Naive thymus-derived CD8-positive, alpha-beta T cell (primary cell): ENCODE measurements around the gene AP1S1. TPM values are rescaled to one million over a fixed set of nuclear protein-coding genes. Genes with fewer than 3 reads are reported as not detected.

ENCODE experiments used
- ATAC-seq, 2 donors: fragments of 150-1000 bp; cut with Tn5 transposase in 1 of 2; sonication (Bioruptor Pico), chemical (Tn5 transposase) in 1 of 2; 1 replicate in 1 of 2; 2 replicates in 1 of 2; pipeline ENCODE4 v1.10.0; 2021; ENCODE audit warnings: mild to moderate bottlenecking in 2 of 2, moderate library complexity in 2 of 2
- POLR2A ChIA-PET: fragments of 350-600 bp; sonication (Branson Sonifier 250); formaldehyde crosslinking; loops from one replicate; lab custom pipeline; 2021; ENCODE audit warnings: antibody characterized with exemption; lab: Charles Lee
- DNase-seq, 10 donors: peaks; one replicate each; pipeline versions ENCODE4 v3.0.0 to v3.0.0-alpha.2; 2020 to 2022
- H3K27ac Mint-ChIP-seq, 10 donors: one replicate each; pipeline ENCODE4 v1.8.0; 2020 to 2022; ENCODE audit warnings: mild to moderate bottlenecking in 10 of 10, mixed read lengths in 10 of 10, moderate library complexity in 4 of 10, inconsistent platforms in 1 of 10
- H3K27me3 Mint-ChIP-seq, 5 donors: one replicate each; pipeline ENCODE4 v1.8.0; 2021 to 2022; ENCODE audit warnings: mixed read lengths in 5 of 5
- H3K36me3 Mint-ChIP-seq, 3 donors: one replicate each; pipeline ENCODE4 v1.8.0; 2020 to 2022; ENCODE audit warnings: mixed read lengths in 3 of 3, mild to moderate bottlenecking in 2 of 3, inconsistent platforms in 1 of 3
- H3K4me1 Mint-ChIP-seq, 4 donors: one replicate each; pipeline ENCODE4 v1.8.0; 2021 to 2022; ENCODE audit warnings: mixed read lengths in 4 of 4
- H3K4me3 Mint-ChIP-seq, 10 donors: one replicate each; pipeline ENCODE4 v1.8.0; 2020 to 2022; ENCODE audit warnings: mild to moderate bottlenecking in 10 of 10, mixed read lengths in 10 of 10, moderate library complexity in 6 of 10, inconsistent platforms in 1 of 10
- H3K9me3 Mint-ChIP-seq, 9 donors: one replicate each; pipeline ENCODE4 v1.8.0; 2020 to 2022; ENCODE audit warnings: mixed read lengths in 9 of 9, mild to moderate bottlenecking in 3 of 9, inconsistent platforms in 1 of 9, moderate library complexity in 1 of 9
- polyA plus RNA-seq, 3 donors: library from polyadenylated mRNA; unstranded; fragments of 300-500 nt; fragmentation: Illumina TruSeq; gene quantifications; one replicate each; pipeline ENCODE4 v1.2.3, GENCODE V29; 2021
- total RNA-seq, 8 experiments: library from RNA in 2 of 8; stranded (reverse) in 2 of 8; gene quantifications; one replicate each; pipeline ENCODE4 v1.2.3 and lab custom pipeline; 2021 to 2026

The AP1S1 gene
- total and polyA plus RNA-seq, 5 experiments from 2014 or later, result 3.3 to 9.9 (median 4.6) TPM

DNA sequence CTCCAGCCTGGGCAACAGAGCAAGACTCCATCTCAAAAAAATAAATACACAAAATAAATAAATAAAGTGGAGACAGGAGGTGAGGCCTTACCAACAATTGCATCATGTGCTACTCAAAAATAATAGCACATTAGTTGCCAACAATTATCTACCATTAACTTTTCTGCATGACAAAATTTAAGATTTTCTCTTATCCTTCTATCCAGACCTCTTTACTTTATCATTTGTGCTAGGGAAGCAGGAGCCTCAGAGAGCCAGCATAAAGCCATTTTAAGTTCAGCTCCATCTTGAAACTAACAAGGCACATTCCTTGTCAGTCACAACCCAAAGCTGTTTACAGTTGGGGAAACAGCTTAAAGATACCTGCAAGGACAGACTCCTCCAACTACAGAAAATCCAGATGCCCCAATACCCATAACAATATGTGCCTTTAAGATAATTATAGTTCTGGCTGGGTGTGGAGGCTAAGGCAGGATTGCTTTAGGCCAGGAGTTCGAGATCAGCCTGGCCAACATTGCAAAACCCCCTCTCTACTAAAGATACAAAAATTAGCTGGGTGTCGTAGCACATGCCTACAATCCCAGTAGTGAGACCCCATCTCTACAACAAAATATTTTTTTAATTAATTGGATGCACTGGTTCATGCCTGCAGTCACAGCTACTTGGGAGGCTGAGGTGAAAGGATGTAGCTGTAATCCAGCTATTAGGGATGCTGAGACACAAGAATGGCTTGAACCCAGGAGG lies 2.2 kb upstream of the AP1S1 start:
- ATAC-seq (no peak), DNase-seq (no peak)
- Mint-ChIP-seq H3K36me3 (peaks cover 0 to 2% (median 0%) of the 10 kb centered on the region in 3 donors), H3K27me3 (peaks cover 9 to 20% (median 11%) of the 10 kb centered on the region in 5 donors), H3K9me3 (no peaks in the 10 kb centered on the region), H3K4me1 (peaks cover 10 to 16% (median 16%) of the 10 kb centered on the region in 4 donors), H3K27ac (peak overlapping the region in 2 of 10 donors; percentile 58 to 76), H3K4me3 (peak overlapping the region in 2 of 10 donors; percentile 26 to 50)
- POLR2A ChIA-PET, result no interaction called here

DNA sequence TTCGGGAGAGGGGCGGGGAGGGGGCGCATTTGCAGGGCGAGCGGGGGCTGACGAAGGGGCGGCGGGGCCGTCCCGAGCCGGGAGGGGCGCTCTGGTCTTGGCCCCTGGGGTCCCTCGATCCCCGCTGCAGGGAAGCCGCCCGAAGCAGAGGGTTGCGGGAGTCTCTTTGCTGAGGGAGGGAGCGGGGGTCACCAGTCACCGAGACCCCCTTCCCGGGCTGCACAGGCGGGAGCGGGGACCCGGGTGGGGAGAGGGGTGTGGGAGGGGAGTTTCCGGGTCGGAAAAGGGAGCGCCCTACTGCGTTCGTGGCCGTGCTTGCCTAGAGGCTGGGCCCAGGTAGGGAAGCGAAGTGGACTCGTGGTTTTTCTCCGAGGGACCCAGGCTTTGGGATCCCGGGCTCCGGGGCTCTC lies 422 bp downstream of the AP1S1 start:
- POLR2A ChIA-PET, result no interaction called here
- H3K9me3 Mint-ChIP-seq, result no peaks in the 10 kb centered on the region
- peaks cover 10 to 16% (median 13%) of the 10 kb centered on the region in 4 donors for H3K4me1 Mint-ChIP-seq
- peak overlapping the region in 9 of 10 donors; percentile 69 to 90 (median 82) for H3K4me3 Mint-ChIP-seq
- no peak overlapping the region for H3K27ac Mint-ChIP-seq
- DNase-seq, result no peak
- peaks cover 2 to 5% (median 2%) of the 10 kb centered on the region in 5 donors for H3K27me3 Mint-ChIP-seq
- peak; percentile 8 to 38 for ATAC-seq
- peaks cover 0 to 21% (median 6%) of the 10 kb centered on the region in 3 donors for H3K36me3 Mint-ChIP-seq

DNA sequence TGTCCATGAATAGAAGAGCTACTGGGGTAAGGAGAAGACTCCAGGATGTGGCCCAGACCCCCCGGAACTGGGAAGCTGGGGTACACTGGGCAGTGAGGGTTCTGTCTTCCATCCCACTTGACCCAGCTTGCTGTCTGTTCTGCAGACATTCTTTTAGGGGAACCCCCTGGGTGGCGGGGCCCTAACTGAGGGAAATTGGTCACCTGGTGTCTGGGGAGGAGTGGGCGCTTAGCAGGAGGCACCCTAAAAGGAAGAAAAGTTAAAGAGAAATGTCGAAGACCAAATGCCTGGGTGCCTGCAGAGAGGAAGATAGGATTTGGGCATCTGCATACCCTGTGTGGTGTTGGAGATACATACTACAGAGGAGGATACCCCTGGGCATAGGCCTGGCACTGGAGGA lies 1.0 kb downstream of the AP1S1 start:
- H3K36me3 Mint-ChIP-seq, result peaks cover 0 to 26% (median 8%) of the 10 kb centered on the region in 3 donors
- H3K4me3 Mint-ChIP-seq, result peak overlapping the region; percentile 67 to 90 (median 75)
- H3K27ac Mint-ChIP-seq, result peak overlapping the region in 3 of 10 donors; percentile 11 to 41 (median 35)
- POLR2A ChIA-PET, result interaction anchor here (1.5 kb wide), 1 partner anchor 10 kb away, joined by 6 read pairs; the partner anchor contains the start of gene VGF
- H3K4me1 Mint-ChIP-seq, result peaks cover 10 to 16% (median 13%) of the 10 kb centered on the region in 4 donors
- H3K27me3 Mint-ChIP-seq, result peaks cover 0 to 5% (median 0%) of the 10 kb centered on the region in 5 donors
- no peaks in the 10 kb centered on the region for H3K9me3 Mint-ChIP-seq
- no peak for ATAC-seq
- no peak for DNase-seq

DNA sequence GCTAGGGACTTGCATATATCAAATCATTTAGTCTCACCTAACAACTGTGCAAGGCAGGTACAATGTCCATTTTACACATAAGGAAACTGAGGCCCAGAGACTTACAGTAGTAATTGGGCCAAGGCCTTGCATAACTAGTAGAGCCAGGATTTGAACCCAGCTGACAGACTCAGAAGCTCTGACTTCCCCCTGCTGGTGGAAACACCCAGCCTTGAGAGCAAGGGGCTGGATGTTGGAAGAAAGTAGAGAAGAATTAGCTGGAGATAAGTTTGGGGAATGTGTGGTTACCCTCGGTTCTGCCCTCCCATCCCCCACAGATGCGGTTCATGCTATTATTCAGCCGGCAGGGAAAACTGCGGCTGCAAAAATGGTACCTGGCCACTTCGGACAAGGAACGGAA lies 2.0 kb downstream of the AP1S1 start:
- Mint-ChIP-seq H3K27me3 (peaks cover 0 to 6% (median 1%) of the 10 kb centered on the region in 5 donors), H3K4me1 (peaks cover 10 to 16% (median 14%) of the 10 kb centered on the region in 4 donors), H3K9me3 (no peaks in the 10 kb centered on the region), H3K36me3 (peaks cover 0 to 29% (median 9%) of the 10 kb centered on the region in 3 donors), H3K4me3 (peak overlapping the region in 2 of 10 donors; percentile 28 to 33), H3K27ac (no peak overlapping the region)
- POLR2A ChIA-PET, result interaction anchor here (0.6 to 1.5 kb wide), 4 partner anchors 9 to 992 kb away, joined by 3 to 6 read pairs (median 4); partner anchors contain the start of genes PLOD3 and VGF
- ATAC-seq (no peak), DNase-seq (no peak)

DNA sequence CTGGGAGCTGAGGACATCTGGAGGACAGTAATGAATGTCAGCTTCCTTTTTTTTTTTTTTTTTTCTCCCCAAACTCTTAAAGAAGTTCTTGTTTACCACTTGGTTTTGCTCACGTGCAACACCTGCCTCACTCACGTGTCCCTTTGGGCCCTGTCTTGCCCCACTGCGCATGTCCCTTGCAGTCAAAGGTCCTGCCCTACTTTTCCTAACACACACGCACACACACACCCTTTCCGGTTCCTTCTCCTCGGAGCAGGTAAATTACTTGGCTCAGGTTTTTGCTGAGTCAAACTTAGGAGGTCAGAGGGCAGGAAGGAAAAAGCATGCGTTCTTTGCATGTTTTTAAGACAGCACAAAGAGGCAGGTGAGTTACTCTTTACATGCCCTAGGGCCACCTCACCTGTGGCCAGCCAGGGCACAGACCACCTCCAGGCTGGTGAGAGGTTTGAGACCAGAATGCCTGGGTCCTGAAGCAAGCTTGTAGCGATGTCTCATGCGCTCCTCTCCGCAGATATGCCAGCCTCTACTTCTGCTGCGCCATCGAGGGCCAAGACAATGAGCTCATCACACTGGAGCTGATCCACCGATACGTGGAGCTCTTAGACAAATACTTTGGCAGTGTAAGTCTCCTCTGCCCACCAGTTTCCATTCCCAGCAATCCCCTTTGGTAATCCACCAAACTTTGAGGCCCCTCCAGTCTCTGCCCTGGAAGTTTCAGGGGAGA lies 2.8 kb downstream of the AP1S1 start:
- H3K4me3 Mint-ChIP-seq, result peak overlapping the region in 1 of 10 donors; percentile 28
- H3K4me1 Mint-ChIP-seq, result peaks cover 10 to 16% (median 14%) of the 10 kb centered on the region in 4 donors
- no peaks in the 10 kb centered on the region for H3K9me3 Mint-ChIP-seq
- peaks cover 0 to 29% (median 9%) of the 10 kb centered on the region in 3 donors for H3K36me3 Mint-ChIP-seq
- POLR2A ChIA-PET, result interaction anchor here (0.6 to 1.1 kb wide), 4 partner anchors 13 to 993 kb away, joined by 3 to 7 read pairs (median 4); partner anchors contain the start of gene PLOD3
- peaks cover 0 to 8% (median 1%) of the 10 kb centered on the region in 5 donors for H3K27me3 Mint-ChIP-seq
- no peak for ATAC-seq
- no peak for DNase-seq
- no peak overlapping the region for H3K27ac Mint-ChIP-seq

DNA sequence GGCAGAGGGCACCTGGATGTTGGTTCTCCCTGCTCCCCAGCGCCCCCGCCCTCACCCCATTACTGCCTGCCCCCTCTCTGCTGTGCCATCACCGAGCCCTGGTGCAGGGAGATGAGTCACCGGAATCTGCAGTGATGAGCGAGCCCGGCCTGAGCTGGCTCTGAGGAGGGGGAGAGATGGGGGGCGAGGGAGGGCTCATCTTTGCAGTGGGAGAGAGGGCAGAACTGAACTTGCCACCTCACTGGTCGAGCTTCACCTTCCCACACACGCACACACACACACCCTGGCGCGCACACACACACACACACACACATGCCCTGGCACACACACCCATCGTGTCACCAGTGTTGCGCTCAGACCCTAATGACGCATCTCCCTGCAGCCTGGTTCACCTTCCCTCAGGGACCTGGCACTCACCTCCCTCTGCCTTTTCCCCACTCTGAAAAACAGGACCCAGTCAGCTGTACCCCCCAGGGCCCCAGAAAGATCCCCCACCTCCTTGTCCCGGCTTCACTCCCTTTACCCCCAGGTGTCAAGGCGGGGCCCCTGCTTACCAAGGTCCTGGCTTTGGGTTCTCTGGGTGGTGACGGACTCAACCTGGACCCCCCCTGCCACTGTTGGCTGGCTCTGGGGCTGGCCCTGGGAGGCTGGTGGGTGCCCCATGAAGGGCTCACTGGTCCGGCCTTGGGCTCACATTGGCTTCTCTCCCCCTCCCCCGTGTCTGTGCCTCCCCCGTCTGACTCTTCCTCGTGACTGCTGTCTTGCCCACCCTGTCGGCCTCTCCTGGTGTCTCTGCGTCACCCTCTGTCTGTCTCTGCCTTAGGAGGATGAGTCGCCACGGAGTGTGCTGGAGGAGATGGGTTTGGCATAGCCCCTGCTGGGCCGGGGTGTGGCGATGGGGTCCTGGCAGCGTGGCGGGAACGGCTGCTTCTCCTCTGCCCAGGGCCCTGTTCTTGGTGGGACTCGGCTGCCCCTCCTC lies 5.7 kb downstream of the AP1S1 start:
- Mint-ChIP-seq H3K4me1 (peaks cover 10 to 23% (median 16%) of the 10 kb centered on the region in 4 donors), H3K27me3 (peaks cover under 1 to 24% (median 5%) of the 10 kb centered on the region in 5 donors), H3K27ac (no peak overlapping the region), H3K9me3 (no peaks in the 10 kb centered on the region), H3K36me3 (peaks cover 0 to 29% (median 9%) of the 10 kb centered on the region in 3 donors), H3K4me3 (no peak overlapping the region)
- POLR2A ChIA-PET, result interaction anchor here (0.5 to 0.7 kb wide), 2 partner anchors 47 to 71 kb away, joined by 3 to 4 read pairs; no protein-coding TSS in a partner anchor
- DNase-seq (no peak), ATAC-seq (no peak)

DNA sequence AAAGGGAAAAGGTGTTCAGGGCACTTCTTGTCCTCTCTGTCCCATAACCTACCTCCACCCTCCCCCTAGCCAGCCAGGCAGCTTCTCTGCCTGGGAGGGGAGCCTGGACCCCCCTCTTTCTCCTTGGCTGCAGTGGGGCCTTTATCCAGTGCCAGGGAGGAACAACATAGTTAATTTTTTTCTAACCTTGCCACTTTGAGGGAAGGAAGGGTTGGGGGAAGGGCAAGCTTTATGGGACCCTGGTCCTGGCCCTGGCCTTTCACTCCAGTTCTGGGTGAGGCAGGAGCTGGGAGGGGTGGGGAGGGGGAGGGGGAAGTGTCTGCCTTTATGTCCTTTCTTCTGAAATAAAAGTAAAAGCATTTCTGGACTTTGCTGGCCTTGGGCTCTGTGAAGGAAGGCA lies 6.6 kb downstream of the AP1S1 start:
- peaks cover 7 to 34% (median 14%) of the 10 kb centered on the region in 5 donors for H3K27me3 Mint-ChIP-seq
- H3K4me3 Mint-ChIP-seq, result peak overlapping the region in 1 of 10 donors; percentile 41
- no peaks in the 10 kb centered on the region for H3K9me3 Mint-ChIP-seq
- POLR2A ChIA-PET, result interaction anchor here (0.5 kb wide), 1 partner anchor 70 kb away, joined by 3 read pairs; no protein-coding TSS in a partner anchor
- DNase-seq, result no peak
- peaks cover 0 to 36% (median 12%) of the 10 kb centered on the region in 3 donors for H3K36me3 Mint-ChIP-seq
- peaks cover 11 to 25% (median 17%) of the 10 kb centered on the region in 4 donors for H3K4me1 Mint-ChIP-seq
- H3K27ac Mint-ChIP-seq, result no peak overlapping the region
- no peak for ATAC-seq

DNA sequence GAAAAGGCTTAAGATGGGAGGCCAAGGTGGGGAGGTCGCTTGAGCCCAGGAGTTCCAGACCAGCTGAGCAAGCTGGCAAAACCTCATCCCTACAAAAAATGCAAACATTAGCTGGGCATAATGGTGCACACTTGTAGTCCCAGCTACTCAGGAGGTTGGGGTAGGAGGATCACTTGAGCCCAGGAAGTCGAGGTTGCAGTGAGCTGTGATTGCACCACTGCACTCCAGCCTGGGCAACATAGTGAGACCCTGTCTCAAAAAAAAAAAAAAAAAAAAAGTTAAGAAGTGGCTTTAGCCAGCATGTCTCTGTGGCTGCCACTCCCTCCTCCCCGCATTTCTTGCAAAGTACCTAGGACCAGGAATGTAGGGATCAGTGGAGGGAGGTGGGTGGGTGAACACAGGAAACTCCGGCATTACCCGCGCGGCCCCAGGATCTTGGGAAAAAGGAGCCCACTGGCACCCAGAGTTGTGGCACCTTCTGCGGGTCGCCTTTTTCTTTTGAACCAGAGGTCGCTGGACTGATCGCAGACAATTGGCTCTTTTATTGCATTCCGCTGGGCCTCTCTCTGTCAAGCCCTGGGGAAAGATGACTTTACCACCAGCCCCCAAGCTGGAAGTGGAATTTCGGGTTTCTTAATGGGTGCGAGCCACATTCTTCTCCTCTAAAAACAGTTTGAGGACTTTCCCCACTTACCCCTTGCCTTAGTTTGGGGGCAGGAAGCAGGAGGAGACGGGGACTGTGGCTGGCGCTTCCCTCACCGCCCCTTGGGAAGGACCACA lies 7.6 kb downstream of the AP1S1 start:
- Mint-ChIP-seq H3K27ac (no peak overlapping the region), H3K4me1 (peaks cover 17 to 30% (median 24%) of the 10 kb centered on the region in 4 donors), H3K36me3 (peaks cover 0 to 35% (median 12%) of the 10 kb centered on the region in 3 donors), H3K27me3 (peaks cover 10 to 42% (median 18%) of the 10 kb centered on the region in 5 donors), H3K9me3 (no peaks in the 10 kb centered on the region), H3K4me3 (peak overlapping the region; percentile 66 to 84 (median 78))
- ATAC-seq (no peak), DNase-seq (no peak)
- POLR2A ChIA-PET, result no interaction called here

DNA sequence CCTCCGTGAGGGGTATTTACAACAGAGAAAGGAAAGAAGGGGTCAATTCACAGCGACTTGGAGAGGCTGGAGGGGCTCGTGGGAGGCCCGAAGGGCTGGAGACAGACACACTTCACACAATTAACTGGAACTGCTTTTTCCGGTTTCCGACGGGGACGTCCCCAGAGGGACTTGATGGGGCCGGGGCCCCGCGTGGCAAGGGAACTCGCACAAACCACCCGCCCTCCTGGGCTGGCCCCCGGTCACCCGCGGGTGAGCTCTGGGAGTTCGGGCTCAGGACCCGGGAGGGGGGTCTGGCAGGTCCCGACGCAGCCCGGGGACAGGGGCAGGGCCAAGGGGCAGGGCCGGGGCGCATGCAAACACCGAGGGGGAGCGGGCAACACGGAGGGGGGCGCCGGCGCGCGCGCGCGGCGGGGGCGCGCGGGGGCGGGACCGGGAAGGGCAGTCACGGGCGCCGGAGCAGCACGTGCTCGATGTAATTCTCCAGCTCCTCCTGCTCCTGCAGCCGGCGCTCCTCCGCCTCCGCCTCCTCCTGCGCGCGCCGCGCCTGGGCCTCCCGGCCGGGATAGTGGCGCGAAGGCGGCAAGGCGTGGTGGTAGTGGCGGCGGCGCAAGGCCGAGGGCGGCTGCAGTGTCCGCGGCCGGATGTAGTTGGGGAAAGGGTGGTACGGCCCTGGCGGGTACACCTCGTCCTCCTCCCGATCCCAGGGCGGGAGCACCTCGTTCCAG lies 8.4 kb downstream of the AP1S1 start:
- no peak for DNase-seq
- Mint-ChIP-seq H3K4me1 (peaks cover 22 to 37% (median 32%) of the 10 kb centered on the region in 4 donors), H3K27ac (no peak overlapping the region), H3K9me3 (no peaks in the 10 kb centered on the region), H3K36me3 (peaks cover 0 to 29% (median 12%) of the 10 kb centered on the region in 3 donors), H3K4me3 (peak overlapping the region; percentile 71 to 99 (median 78)), H3K27me3 (peaks cover 15 to 50% (median 26%) of the 10 kb centered on the region in 5 donors)
- no peak for ATAC-seq
- POLR2A ChIA-PET, result interaction anchor here (1.1 kb wide), 1 partner anchor 19 kb away, joined by 3 read pairs; no protein-coding TSS in a partner anchor

DNA sequence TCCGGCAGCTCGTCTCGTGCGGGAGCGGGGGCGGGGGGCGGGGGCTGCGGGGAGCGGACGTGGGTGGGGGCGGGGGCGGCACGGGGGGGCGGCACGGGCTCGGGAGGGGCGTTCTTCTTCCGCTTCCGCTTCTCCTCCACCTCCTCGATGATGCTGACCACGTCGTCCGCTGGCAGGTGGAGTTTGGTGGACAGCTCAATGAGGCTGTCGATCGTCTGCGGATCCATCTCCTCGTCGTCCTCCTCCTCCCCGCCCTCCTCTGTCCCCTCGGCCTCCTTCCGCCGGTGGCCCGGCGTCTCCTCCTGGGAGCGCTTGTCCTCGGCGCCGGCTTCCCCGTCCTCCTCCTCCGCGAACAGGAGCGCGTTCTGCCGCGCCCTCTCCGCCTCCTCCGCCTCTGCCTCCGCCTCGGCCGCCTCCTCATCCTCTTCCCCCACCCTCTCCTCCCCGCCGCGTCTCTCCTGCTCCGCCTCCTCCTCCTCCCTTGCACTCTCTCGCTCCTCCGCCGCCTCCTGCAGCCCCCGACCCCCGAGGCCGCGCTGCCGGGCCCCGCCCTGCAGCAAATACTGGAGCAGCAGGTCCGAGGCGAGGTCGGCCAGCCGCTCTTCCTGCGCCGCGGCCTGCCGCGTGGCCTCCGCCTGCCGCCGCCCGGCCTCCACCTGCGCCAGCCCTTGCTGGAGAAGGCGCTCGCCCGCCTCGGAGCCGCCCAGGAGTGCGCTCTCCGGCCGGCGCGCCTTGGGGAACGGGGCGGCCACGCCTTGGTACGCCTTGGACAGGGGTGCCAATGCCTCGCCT lies 9.2 kb downstream of the AP1S1 start:
- H3K27me3 Mint-ChIP-seq, result peaks cover 22 to 58% (median 32%) of the 10 kb centered on the region in 5 donors
- POLR2A ChIA-PET, result interaction anchor here (0.6 to 1.1 kb wide), 2 partner anchors 19 to 483 kb away, joined by 3 read pairs; no protein-coding TSS in a partner anchor
- no peak for DNase-seq
- H3K27ac Mint-ChIP-seq, result no peak overlapping the region
- peaks cover 26 to 42% (median 37%) of the 10 kb centered on the region in 4 donors for H3K4me1 Mint-ChIP-seq
- H3K36me3 Mint-ChIP-seq, result peaks cover 0 to 21% (median 6%) of the 10 kb centered on the region in 3 donors
- ATAC-seq, result peak in 1 of 2 donors; percentile 28
- H3K9me3 Mint-ChIP-seq, result no peaks in the 10 kb centered on the region
- H3K4me3 Mint-ChIP-seq, result peak overlapping the region; percentile 64 to 99 (median 76)
